ENCODE data around the gene COX7B2. TPM values are rescaled to one million over a fixed set of nuclear protein-coding genes. Genes with fewer than 3 reads are reported as not detected.

The COX7B2 gene
- total RNA-seq, 2 donors from 2014 or later, result 5.8 TPM; not detected in 1

- no peaks in the 10 kb centered on the region for H3K9me3 ChIP-seq
- intact Hi-C loops (cut with DNase I), result no loop called here
- no peak for DNase-seq (ENCODE audit: low spot score)
- H3K27ac ChIP-seq, result no peak overlapping the region
- no peaks in the 10 kb centered on the region for H3K36me3 ChIP-seq
- TF ChIP-seq CTCF (IDR thresholded peaks at IDR 0.05) (no peak), POLR2AphosphoS5 (IDR thresholded peaks at IDR 0.05) (no peak), POLR2A (IDR thresholded peaks at IDR 0.05) (no peak)
- no peak overlapping the region for H3K4me3 ChIP-seq
- H3K4me1 ChIP-seq (replicated peaks), result no peaks in the 10 kb centered on the region
- H3K27me3 ChIP-seq (replicated peaks; ENCODE audit: insufficient read depth), result no peaks in the 10 kb centered on the region
Measured at GRCh38 chr4:46945062-46945461, 36.0 kb upstream of the COX7B2 start.

DNA sequence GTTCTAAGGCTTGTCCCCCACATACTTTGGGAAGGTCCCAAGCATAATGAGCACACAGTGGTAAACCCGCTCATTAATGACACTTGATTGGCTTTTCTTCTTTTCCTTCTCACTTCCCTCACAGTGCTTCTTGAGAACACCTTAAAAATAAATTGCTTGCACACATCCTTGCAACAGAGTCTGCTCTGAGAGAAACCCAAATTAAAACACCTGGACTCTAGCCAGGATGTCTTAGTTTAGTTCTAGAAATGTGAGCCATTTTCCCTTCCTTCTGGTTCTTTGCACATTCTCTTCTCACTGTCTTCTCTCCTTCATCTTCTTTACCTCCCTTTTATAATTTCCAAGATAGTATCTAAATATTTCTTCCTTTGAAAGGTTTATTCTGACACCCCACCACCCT lies 35.3 kb upstream of the COX7B2 start:
- Histone ChIP-seq H3K27me3 (replicated peaks; ENCODE audit: insufficient read depth) (no peaks in the 10 kb centered on the region), H3K27ac (no peak overlapping the region), H3K4me1 (replicated peaks) (no peaks in the 10 kb centered on the region), H3K36me3 (no peaks in the 10 kb centered on the region), H3K4me3 (no peak overlapping the region), H3K9me3 (no peaks in the 10 kb centered on the region)
- no peak for TF ChIP-seq POLR2A (IDR thresholded peaks at IDR 0.05)
- DNase-seq (ENCODE audit: low spot score), result no peak
- intact Hi-C loops (cut with DNase I), result no loop called here
- 87% methylated on average over 1 of the region's 1 CpG for WGBS

DNA sequence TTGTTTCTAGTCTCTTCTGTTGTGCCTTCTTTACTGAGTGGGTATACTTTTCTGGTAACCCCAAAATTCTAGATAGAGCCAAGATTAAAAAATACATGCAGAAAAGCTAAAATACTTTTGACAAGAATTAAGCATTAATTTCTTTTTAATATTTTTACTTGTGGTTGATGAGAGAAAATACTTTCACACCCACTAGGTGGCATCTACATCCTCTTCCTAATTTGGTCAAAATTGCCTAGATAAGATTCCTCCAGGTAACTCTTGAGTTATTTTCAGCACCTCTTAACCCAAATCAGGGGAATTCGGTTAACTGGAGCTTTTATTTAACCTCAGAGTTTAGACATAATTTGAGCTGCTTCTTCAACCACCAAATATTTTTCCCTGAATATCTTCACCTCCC lies 28.4 kb upstream of the COX7B2 start:
- H3K27ac ChIP-seq, result no peak overlapping the region
- H3K4me3 ChIP-seq, result no peak overlapping the region
- intact Hi-C loops (cut with DNase I), result no loop called here
- no peaks in the 10 kb centered on the region for H3K4me1 ChIP-seq (replicated peaks)
- DNase-seq (ENCODE audit: low spot score), result no peak
- 79% methylated on average over 1 of the region's 1 CpG for WGBS
- H3K9me3 ChIP-seq, result no peaks in the 10 kb centered on the region
- no peaks in the 10 kb centered on the region for H3K27me3 ChIP-seq (replicated peaks; ENCODE audit: insufficient read depth)
- no peaks in the 10 kb centered on the region for H3K36me3 ChIP-seq
- TF ChIP-seq CTCF (IDR thresholded peaks at IDR 0.05) (no peak), POLR2A (IDR thresholded peaks at IDR 0.05) (no peak)

- Histone ChIP-seq H3K27ac (no peak overlapping the region), H3K4me1 (replicated peaks) (no peaks in the 10 kb centered on the region), H3K36me3 (no peaks in the 10 kb centered on the region), H3K9me3 (no peaks in the 10 kb centered on the region), H3K4me3 (no peak overlapping the region), H3K27me3 (replicated peaks; ENCODE audit: insufficient read depth) (no peaks in the 10 kb centered on the region)
- no peak for DNase-seq (ENCODE audit: low spot score)
- 76% methylated on average over 2 of the region's 2 CpGs for WGBS
- intact Hi-C loops (cut with DNase I), result no loop called here
- TF ChIP-seq POLR2A (IDR thresholded peaks at IDR 0.05) (no peak), POLR2AphosphoS5 (IDR thresholded peaks at IDR 0.05) (no peak), CTCF (IDR thresholded peaks at IDR 0.05) (no peak)
Measured at GRCh38 chr4:46934726-46935125, 25.7 kb upstream of the COX7B2 start.

GRCh38 chr4:46933686-46934085 lies 24.6 kb upstream of the COX7B2 start:
- Histone ChIP-seq H3K4me1 (replicated peaks) (no peaks in the 10 kb centered on the region), H3K9me3 (no peaks in the 10 kb centered on the region), H3K27me3 (replicated peaks; ENCODE audit: insufficient read depth) (no peaks in the 10 kb centered on the region), H3K4me3 (no peak overlapping the region), H3K36me3 (no peaks in the 10 kb centered on the region), H3K27ac (no peak overlapping the region)
- intact Hi-C loops (cut with DNase I), result no loop called here
- no peak for DNase-seq (ENCODE audit: low spot score)
- WGBS, result 69% methylated on average over 3 of the region's 3 CpGs
- no peak for TF ChIP-seq POLR2A (IDR thresholded peaks at IDR 0.05)
- TF ChIP-seq CTCF (IDR thresholded peaks at IDR 0.05), result no peak
- no peak for TF ChIP-seq POLR2AphosphoS5 (IDR thresholded peaks at IDR 0.05)
